Measurements from ENCODE around the gene TXNRD1.
A peak's percentile ranks its signal among the peaks of the same experiment; 100 is the strongest.
"Not testable (repeated sequence)": the region's sequence is repeated elsewhere in the genome, so short reads cannot be mapped to it uniquely, and the experiment has no call there.

TXNRD1 gene

DNA sequence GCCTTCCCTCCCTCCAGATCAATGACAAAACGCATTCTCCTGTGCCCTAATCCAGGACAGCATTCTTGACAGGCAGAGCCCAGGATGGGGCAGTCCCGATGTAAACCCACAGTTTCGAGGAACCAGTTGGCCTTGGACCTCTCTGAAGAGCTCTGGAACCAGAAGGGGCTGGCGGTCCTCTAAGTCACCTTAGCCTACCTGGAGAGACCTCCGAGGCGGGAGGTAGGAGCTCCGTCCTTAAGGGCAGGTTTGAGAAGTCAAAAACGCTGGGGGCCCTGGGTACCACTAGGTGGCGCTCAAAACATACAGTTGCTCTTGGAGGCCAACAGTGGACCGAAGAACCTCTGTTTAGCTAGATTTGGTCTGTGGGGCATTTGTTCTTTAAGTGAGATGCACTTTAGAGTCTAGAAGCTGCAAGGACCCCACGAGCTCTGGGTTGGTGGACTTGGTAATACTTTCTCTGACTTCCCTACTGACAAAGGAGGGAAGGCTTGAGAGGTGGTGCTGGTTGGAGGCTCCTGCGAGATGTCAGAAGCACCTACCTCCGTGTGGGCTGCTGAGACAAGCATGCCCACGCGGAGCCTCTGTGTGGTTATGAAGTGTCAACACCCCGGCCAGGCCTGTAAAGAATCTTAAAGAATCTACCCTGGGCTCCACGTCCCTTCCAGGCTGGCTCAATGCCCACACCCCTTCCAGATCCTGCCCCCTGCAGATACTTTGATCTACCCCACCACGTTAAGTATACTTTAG lies 166.3 kb downstream of the TXNRD1 start:
- peak; percentile 89 for DNase-seq (ENCODE audit: low read depth in 2 of 2)
- no peak overlapping the region for H3K4me3 ChIP-seq (replicated peaks in 1 of 2; ENCODE audit: low read depth in 2 of 2, low read length in 2 of 2)
- TF ChIP-seq, protein P1, sequence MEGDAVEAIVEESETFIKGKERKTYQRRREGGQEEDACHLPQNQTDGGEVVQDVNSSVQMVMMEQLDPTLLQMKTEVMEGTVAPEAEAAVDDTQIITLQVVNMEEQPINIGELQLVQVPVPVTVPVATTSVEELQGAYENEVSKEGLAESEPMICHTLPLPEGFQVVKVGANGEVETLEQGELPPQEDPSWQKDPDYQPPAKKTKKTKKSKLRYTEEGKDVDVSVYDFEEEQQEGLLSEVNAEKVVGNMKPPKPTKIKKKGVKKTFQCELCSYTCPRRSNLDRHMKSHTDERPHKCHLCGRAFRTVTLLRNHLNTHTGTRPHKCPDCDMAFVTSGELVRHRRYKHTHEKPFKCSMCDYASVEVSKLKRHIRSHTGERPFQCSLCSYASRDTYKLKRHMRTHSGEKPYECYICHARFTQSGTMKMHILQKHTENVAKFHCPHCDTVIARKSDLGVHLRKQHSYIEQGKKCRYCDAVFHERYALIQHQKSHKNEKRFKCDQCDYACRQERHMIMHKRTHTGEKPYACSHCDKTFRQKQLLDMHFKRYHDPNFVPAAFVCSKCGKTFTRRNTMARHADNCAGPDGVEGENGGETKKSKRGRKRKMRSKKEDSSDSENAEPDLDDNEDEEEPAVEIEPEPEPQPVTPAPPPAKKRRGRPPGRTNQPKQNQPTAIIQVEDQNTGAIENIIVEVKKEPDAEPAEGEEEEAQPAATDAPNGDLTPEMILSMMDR (IDR thresholded peaks at IDR 0.05; ENCODE audit: low read depth, low read length): peak; percentile 95

DNA sequence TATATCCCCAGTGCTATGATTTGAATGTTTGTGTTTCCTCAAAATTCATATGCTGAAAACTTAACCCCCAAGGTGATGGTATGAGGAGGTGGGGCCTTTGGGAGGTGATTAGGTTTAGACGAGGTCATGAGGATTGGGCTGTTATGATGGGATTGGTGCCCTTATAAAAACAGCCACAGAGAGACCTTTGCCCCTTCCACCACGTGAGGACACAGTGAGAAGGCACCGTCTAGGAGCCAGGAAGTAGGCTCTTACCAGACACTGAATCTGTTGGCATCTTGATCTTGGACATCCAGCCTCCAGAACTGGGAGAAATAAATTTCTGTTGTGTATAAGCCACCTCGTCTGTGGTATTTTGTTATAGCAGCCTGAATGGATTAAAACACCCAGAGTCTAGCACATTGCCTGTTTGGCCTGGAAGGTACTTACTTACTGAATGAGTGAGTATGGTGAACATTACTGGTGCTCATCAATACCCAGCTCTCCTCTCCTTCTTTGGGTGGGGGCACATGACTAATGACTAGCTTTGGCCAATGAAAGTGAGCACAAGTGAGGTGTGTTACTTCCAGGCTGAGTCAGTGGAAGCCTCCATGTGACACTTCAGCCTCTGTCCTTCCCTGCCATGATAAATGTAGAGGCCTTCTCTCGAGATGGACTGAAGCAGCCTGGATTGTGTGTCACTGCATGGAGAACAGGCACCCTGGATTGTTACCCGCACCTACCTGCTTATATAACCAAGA lies 168.7 kb downstream of the TXNRD1 start:
- TF ChIP-seq, protein P1 (IDR thresholded peaks at IDR 0.05; ENCODE audit: low read depth, low read length): no peak
- H3K4me3 ChIP-seq (replicated peaks in 1 of 2; ENCODE audit: low read depth in 2 of 2, low read length in 2 of 2): no peak overlapping the region
- DNase-seq (ENCODE audit: low read depth in 2 of 2): no peak

DNA sequence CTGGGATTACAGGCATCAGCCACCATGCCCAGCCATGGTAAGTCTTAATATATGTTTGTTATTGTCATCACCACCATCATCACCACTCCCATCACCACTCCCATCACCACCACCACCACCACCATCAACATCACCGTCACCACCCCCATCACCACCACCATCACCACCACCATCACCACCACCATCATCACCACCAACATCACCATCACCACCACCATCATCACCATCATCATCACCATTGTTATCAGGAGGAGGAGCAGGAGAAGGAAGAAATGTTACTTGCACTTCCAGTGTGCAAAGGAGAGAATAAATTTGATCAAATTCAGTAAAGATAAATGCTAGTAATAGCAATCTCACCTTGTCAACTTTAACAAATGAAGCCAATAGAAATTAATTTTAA lies 169.9 kb downstream of the TXNRD1 start:
- no peak overlapping the region for H3K4me3 ChIP-seq (replicated peaks in 1 of 2; ENCODE audit: low read depth in 2 of 2, low read length in 2 of 2)
- TF ChIP-seq, protein P1 (IDR thresholded peaks at IDR 0.05; ENCODE audit: low read depth, low read length): no peak
- no peak for DNase-seq (ENCODE audit: low read depth in 2 of 2)

DNA sequence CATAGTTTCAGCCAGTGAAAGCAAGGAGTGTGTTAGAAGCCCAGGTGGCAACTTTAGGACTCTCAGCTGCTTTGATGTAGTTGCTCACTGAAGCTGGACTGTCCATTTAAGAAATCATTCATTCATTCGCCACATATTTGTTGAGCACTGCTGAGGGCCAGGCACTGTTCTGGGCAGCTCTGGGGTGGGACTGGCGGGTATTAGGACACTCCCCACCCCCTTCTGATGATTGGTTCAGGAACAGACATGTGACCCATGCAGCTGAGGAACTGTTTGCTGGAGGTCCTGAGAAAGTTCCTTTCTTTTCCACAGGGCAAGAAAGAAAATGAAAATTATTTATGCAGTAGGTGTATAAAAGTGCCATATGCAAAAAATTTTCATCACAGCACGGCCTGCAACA lies 170.9 kb downstream of the TXNRD1 start:
- no peak for DNase-seq (ENCODE audit: low read depth in 2 of 2)
- TF ChIP-seq, protein P1 (IDR thresholded peaks at IDR 0.05; ENCODE audit: low read depth, low read length): no peak
- H3K4me3 ChIP-seq (replicated peaks in 1 of 2; ENCODE audit: low read depth in 2 of 2, low read length in 2 of 2): no peak overlapping the region

DNA sequence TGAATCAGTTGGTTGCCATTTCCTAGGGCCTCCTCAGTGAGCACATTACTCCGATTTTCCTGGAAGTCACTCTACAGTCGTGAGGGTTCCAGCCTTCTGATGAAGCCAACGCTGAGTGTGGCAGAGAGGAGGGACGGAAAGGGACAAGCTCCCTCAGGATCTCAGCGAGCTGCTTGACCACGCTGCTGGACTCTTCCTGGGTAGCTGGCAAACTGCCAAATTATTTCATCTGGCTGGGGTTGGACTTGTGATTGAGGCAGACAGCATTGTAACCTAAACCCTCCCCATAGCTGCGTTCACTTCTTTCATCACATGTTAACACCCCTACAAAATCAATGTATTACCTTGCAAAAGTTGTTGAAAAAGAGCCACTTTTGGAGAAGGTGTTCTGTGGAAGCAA lies 171.6 kb downstream of the TXNRD1 start:
- no peak overlapping the region for H3K4me3 ChIP-seq (replicated peaks in 1 of 2; ENCODE audit: low read depth in 2 of 2, low read length in 2 of 2)
- DNase-seq (ENCODE audit: low read depth in 2 of 2): peak; percentile 45 to 65
- TF ChIP-seq, protein P1 (IDR thresholded peaks at IDR 0.05; ENCODE audit: low read depth, low read length): no peak

DNA sequence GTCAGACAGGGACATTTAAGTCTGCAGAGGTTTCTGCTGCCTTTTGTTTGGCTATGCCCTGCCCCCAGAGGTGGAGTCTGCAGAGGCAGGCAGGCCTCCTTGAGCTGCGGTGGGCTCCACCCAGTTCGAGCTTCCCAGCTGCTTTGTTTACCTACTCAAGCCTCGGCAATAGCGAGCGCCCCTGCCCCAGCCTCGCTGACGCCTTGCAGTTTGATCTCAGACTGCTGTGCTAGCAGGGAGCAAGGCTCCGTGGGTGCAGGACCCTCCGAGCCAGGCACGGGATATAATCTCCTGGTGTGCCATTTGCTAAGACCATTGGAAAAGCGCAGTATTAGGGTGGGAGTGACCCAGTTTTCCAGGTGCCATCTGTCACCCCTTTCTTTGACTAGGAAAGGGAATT lies 178.5 kb downstream of the TXNRD1 start:
- DNase-seq (ENCODE audit: low read depth in 2 of 2); H3K4me3 ChIP-seq (replicated peaks in 1 of 2; ENCODE audit: low read depth in 2 of 2, low read length in 2 of 2): not testable (repeated sequence)

All from cardiac fibroblast (primary cell).